Smooth muscle cell (in vitro differentiated cells): Measurements from ENCODE around the gene SENP8. TPM values are rescaled to one million over a fixed set of nuclear protein-coding genes. Genes with fewer than 3 reads are reported as not detected.

Experiments
- DNase-seq: peaks from one replicate; lab custom pipeline; 2025; ENCODE audit not compliant: unreplicated experiment; lab: John Stamatoyannopoulos, UW
- H2AFZ ChIP-seq: fragments of 200-600 bp; sonication (generic); 2 replicates; pipeline ENCODE4 v1.6.0; 2016; ENCODE audit warnings: antibody characterized with exemption, low read depth, mild to moderate bottlenecking
- H3F3A ChIP-seq: fragments of 200-600 bp; sonication (generic); 2 replicates; pipeline ENCODE4 v1.6.0; 2017; ENCODE audit warnings: antibody characterized with exemption, low read depth
- H3K27ac ChIP-seq: fragments of 200-600 bp; sonication (generic); 2 replicates; pipeline ENCODE4 v1.5.1; 2016; ENCODE audit warnings: low read depth, mild to moderate bottlenecking
- H3K27me3 ChIP-seq: fragments of 200-600 bp; sonication (generic); 2 replicates; pipeline ENCODE4 v1.6.1; 2016; ENCODE audit warnings: low read depth, mild to moderate bottlenecking
- H3K36me3 ChIP-seq: fragments of 200-600 bp; sonication (generic); 2 replicates; pipeline ENCODE4 v1.5.1; 2016; ENCODE audit warnings: low read depth
- H3K4me1 ChIP-seq: fragments of 200-600 bp; sonication (generic); 2 replicates; pipeline ENCODE4 v1.5.1; 2016; ENCODE audit warnings: low read depth
- H3K4me2 ChIP-seq: fragments of 200-600 bp; sonication (generic); 2 replicates; pipeline ENCODE4 v1.6.0; 2016; ENCODE audit warnings: mild to moderate bottlenecking
- H3K4me3 ChIP-seq: fragments of 200-600 bp; sonication (generic); 2 replicates; pipeline ENCODE4 v1.5.1; 2016; ENCODE audit warnings: mild to moderate bottlenecking
- H3K79me2 ChIP-seq: fragments of 200-600 bp; sonication (generic); 2 replicates; pipeline ENCODE4 v1.6.0; 2016; ENCODE audit warnings: low read depth, mild to moderate bottlenecking
- H3K9ac ChIP-seq: fragments of 200-600 bp; sonication (generic); 2 replicates; pipeline ENCODE4 v1.6.0; 2016; ENCODE audit warnings: low read depth
- H3K9me3 ChIP-seq: fragments of 200-600 bp; sonication (generic); replicated peaks from 2 replicates; pipeline ENCODE4 v1.5.1; 2016; ENCODE audit warnings: low read depth
- H4K20me1 ChIP-seq: fragments of 200-600 bp; sonication (generic); 2 replicates; pipeline ENCODE4 v1.6.0; 2016; ENCODE audit warnings: low read depth
- WGBS: methylation state at CpG from one replicate; pipeline ENCODE4 v1.1.7; 2016; ENCODE audit warnings: low lambda C conversion rate; 5-methylcytosine and 5-hydroxymethylcytosine counted together
- polyA plus RNA-seq: library from polyadenylated mRNA; unstranded; fragments of >200 nt; fragmentation: Nextera tagmentation; extraction: Ambion mirVana; gene quantifications from 2 replicates; pipeline ENCODE4 v1.2.1, GENCODE V29; 2016
- total RNA-seq: library from RNA; depleted of rRNA; stranded (reverse); fragments of >200 nt; gene quantifications from 2 replicates; pipeline ENCODE4 v1.2.3, GENCODE V29; 2014
- TF ChIP-seq, protein P1 (sequence below): fragments of 200-600 bp; sonication (generic); IDR thresholded peaks from 2 replicates; pipeline ENCODE4 v1.5.1; 2017; ENCODE audit warnings: borderline replicate concordance, mild to moderate bottlenecking, antibody characterized with exemption; ENCODE audit not compliant: insufficient read depth, poor library complexity, severe bottlenecking

Gene SENP8
- total and polyA plus RNA-seq, 2 experiments from 2014 or later = 2.3 to 4.0 TPM

DNA sequence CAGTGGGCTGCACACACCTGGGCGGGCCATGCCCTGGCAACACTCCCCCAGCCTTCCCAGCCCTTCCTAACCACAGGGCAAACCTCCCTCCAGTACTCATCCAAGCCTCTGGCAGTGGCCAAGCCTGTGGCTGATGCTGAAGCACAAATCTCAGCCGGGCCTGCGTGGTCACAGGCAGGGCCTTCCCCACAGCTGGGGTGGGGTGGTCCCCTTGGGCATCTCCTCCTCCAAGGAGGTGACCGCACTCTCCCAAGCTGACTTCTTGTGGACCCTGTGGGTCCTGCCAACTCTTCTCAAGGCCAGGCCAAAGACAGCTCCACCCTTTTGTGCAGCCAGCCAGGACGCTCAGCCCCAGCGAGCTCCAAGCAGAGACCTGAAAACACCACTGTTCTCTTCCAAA, 58.0 kb downstream of the SENP8 start:
- 94% methylated on average over 6 of the region's 6 CpGs for WGBS
- no peak overlapping the region for H2AFZ ChIP-seq

DNA sequence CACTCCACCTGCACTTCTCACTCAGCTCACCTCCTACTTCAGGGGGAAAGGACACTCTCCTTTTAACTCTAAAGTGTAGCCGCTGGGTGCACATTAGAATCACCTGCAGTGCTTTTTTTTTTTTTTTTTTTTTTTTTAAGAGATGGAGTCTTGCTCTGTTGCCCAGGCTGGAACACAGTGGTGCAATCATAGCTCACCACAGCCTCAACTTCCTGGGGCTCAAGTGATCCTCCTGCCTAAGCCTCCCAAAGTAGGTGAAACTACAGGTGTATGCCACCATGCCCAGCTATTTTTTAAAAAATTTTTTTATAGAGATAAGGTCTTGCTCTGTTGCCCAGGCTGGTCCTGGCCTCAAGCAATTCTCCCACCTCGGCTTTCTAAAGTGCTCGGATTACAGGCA, 58.5 kb downstream of the SENP8 start:
- H3K4me3 ChIP-seq = no peak overlapping the region
- 66% methylated on average over 3 of the region's 3 CpGs for WGBS
- H3K9me3 ChIP-seq = no peaks in the 10 kb centered on the region
- no peak overlapping the region for H3K4me2 ChIP-seq
- no peaks in the 10 kb centered on the region for H3F3A ChIP-seq
- TF ChIP-seq, protein P1, sequence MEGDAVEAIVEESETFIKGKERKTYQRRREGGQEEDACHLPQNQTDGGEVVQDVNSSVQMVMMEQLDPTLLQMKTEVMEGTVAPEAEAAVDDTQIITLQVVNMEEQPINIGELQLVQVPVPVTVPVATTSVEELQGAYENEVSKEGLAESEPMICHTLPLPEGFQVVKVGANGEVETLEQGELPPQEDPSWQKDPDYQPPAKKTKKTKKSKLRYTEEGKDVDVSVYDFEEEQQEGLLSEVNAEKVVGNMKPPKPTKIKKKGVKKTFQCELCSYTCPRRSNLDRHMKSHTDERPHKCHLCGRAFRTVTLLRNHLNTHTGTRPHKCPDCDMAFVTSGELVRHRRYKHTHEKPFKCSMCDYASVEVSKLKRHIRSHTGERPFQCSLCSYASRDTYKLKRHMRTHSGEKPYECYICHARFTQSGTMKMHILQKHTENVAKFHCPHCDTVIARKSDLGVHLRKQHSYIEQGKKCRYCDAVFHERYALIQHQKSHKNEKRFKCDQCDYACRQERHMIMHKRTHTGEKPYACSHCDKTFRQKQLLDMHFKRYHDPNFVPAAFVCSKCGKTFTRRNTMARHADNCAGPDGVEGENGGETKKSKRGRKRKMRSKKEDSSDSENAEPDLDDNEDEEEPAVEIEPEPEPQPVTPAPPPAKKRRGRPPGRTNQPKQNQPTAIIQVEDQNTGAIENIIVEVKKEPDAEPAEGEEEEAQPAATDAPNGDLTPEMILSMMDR = no peak
- no peak overlapping the region for H3K27ac ChIP-seq
- no peaks in the 10 kb centered on the region for H3K36me3 ChIP-seq
- peaks cover 3% of the 10 kb centered on the region for H3K4me1 ChIP-seq
- H4K20me1 ChIP-seq = no peaks in the 10 kb centered on the region
- no peak overlapping the region for H3K9ac ChIP-seq
- H2AFZ ChIP-seq = no peak overlapping the region
- no peak for DNase-seq
- H3K27me3 ChIP-seq = no peaks in the 10 kb centered on the region
- H3K79me2 ChIP-seq = no peaks in the 10 kb centered on the region

More for the DNA sequence above, 58.0 kb downstream of the SENP8 start:
- no peaks in the 10 kb centered on the region for H3F3A ChIP-seq
- H4K20me1 ChIP-seq = no peaks in the 10 kb centered on the region
- TF ChIP-seq, protein P1 = no peak
- H3K9ac ChIP-seq = no peak overlapping the region
- no peak overlapping the region for H3K27ac ChIP-seq
- no peaks in the 10 kb centered on the region for H3K79me2 ChIP-seq
- no peak overlapping the region for H3K4me2 ChIP-seq
- H3K9me3 ChIP-seq = no peaks in the 10 kb centered on the region
- peaks cover 3% of the 10 kb centered on the region for H3K4me1 ChIP-seq
- H3K36me3 ChIP-seq = no peaks in the 10 kb centered on the region
- DNase-seq = no peak
- H3K4me3 ChIP-seq = no peak overlapping the region
- H3K27me3 ChIP-seq = no peaks in the 10 kb centered on the region

DNA sequence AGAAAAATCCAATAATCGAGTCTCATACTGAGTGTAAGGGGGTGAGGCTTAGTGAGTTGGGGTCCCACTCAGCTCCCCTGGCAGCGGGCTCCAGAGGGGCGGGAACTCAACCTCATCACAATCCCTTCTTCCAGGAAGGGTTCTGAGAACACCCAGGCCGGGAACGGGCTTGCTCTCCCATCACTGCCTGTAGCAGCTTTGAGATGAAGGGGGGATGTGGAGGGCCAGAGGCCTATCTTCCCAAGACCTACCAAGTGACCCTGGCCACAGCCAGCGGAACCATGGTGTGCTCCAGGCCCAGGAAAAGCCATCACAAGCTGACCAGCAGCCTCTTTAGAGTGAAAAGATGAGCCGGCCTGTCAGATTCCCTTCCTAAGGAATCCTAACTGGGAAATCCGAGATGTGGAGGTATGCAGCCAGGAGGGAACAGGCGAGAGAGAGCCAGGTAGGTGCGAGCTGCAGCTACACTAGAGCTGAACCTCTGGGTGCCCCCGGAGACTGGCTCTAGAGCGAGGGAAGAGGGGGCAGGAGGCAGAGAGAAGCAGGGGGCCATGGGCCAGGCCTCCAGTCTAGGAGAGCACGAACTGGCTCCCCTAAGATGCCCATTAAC, 60.9 kb downstream of the SENP8 start:
- H3K36me3 ChIP-seq = no peaks in the 10 kb centered on the region
- no peaks in the 10 kb centered on the region for H3K79me2 ChIP-seq
- H3K9me3 ChIP-seq = no peaks in the 10 kb centered on the region
- DNase-seq = no peak
- H3K4me1 ChIP-seq = peaks cover 6% of the 10 kb centered on the region
- 92% methylated on average over 13 of the region's 13 CpGs for WGBS
- H3K27ac ChIP-seq = no peak overlapping the region
- no peak overlapping the region for H3K4me3 ChIP-seq
- no peaks in the 10 kb centered on the region for H4K20me1 ChIP-seq
- H2AFZ ChIP-seq = no peak overlapping the region
- no peak overlapping the region for H3K9ac ChIP-seq
- no peaks in the 10 kb centered on the region for H3F3A ChIP-seq
- H3K27me3 ChIP-seq = peaks cover 6% of the 10 kb centered on the region
- no peak overlapping the region for H3K4me2 ChIP-seq
- TF ChIP-seq, protein P1 = no peak

DNA sequence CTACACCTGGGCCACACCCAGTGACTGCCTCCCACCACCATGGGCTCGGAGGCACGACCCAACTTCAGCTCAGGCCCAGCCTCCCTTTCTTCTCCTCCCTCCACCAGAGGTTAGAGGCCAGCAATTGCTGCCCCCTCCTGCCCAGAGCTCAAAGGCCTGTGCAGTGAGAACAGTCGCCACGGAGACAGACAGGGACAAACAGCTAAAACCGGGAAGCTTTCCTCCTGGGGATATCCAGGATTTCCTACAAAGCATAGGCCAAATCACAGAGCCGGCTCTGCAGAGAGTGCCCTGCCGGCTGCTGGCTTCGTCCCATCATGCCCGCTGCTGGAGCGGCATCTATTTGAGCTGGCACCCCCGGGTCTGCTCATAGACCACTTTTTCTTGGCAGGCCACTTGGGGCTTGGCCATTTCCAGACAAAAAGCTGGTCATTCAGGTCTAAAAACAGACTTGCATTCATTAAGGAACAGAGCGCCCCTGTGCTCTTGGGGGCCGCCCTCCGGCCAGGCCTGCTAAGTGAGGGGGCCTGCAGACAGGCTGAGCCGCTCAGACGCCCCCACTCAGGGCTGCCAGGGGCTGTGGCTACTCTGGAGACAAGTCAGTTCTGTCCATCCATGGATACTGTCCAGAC, 61.9 kb downstream of the SENP8 start:
- no peak overlapping the region for H3K4me3 ChIP-seq
- H3K9me3 ChIP-seq = no peaks in the 10 kb centered on the region
- no peaks in the 10 kb centered on the region for H3F3A ChIP-seq
- TF ChIP-seq, protein P1 = no peak
- no peak overlapping the region for H3K4me2 ChIP-seq
- WGBS = 74% methylated on average over 16 of the region's 16 CpGs
- no peak overlapping the region for H2AFZ ChIP-seq
- peaks cover 7% of the 10 kb centered on the region for H3K4me1 ChIP-seq
- H4K20me1 ChIP-seq = no peaks in the 10 kb centered on the region
- DNase-seq = no peak
- no peak overlapping the region for H3K27ac ChIP-seq
- H3K27me3 ChIP-seq = peaks cover 15% of the 10 kb centered on the region
- no peaks in the 10 kb centered on the region for H3K79me2 ChIP-seq
- no peak overlapping the region for H3K9ac ChIP-seq
- no peaks in the 10 kb centered on the region for H3K36me3 ChIP-seq
